Gastroesophageal sphincter (tissue), 4 donors: ENCODE measurements around the gene RAD23B. TPM values are rescaled to one million over a fixed set of nuclear protein-coding genes. Genes with fewer than 3 reads are reported as not detected.

Source experiments
- ATAC-seq: fragments of 150-250 bp; one replicate; pipeline ENCODE4 v1.9.1; 2016; ENCODE audit warnings: mild to moderate bottlenecking, moderate library complexity
- H3K27ac ChIP-seq, 4 donors: fragments of 200-600 bp; sonication (generic) in 3 of 4; 1 replicate in 3 of 4; 2 replicates in 1 of 4; pipeline ENCODE4 v1.5.1; 2016 to 2019
- H3K27me3 ChIP-seq: fragments of 200-600 bp; sonication (generic); one replicate; pipeline ENCODE4 v1.5.1; 2019
- H3K36me3 ChIP-seq, 2 donors: fragments of 200-600 bp; sonication (generic); one replicate each; pipeline ENCODE4 v1.5.1; 2019; ENCODE audit warnings: control low read depth in 1 of 2
- H3K4me1 ChIP-seq, 3 donors: fragments of 200-600 bp; sonication (generic); 1 replicate in 2 of 3; 2 replicates in 1 of 3; pipeline ENCODE4 v1.5.1; 2016 to 2019; ENCODE audit warnings: control low read depth in 2 of 3
- H3K4me3 ChIP-seq, 2 donors: fragments of 200-600 bp; sonication (generic); one replicate each; pipeline ENCODE4 v1.5.1; 2019; ENCODE audit warnings: mild to moderate bottlenecking in 1 of 2, moderate library complexity in 1 of 2
- H3K9me3 ChIP-seq, 3 donors: fragments of 200-600 bp; sonication (generic); one replicate each; pipeline ENCODE4 v1.5.1; 2017 to 2019; ENCODE audit warnings: control low read depth in 2 of 3
- CTCF ChIP-seq, 4 experiments: fragments of 200-600 bp in 2 of 4; fragments of 450-650 bp in 2 of 4; sonication (generic) in 1 of 4; IDR thresholded peaks; one replicate each; pipeline ENCODE4 v1.5.1; 2017 to 2019; ENCODE audit warnings: antibody characterized with exemption in 4 of 4, mild to moderate bottlenecking in 2 of 4, moderate library complexity in 2 of 4
- EP300 ChIP-seq: sonication (generic); formaldehyde crosslinking; IDR thresholded peaks from one replicate; pipeline ENCODE4 v1.6.1; 2017; ENCODE audit warnings: antibody characterized with exemption, mild to moderate bottlenecking
- POLR2A ChIP-seq, 2 donors: fragments of 450-650 bp; IDR thresholded peaks; one replicate each; pipeline ENCODE4 v1.6.1; 2017; ENCODE audit warnings: antibody characterized with exemption in 2 of 2, mild to moderate bottlenecking in 2 of 2, moderate library complexity in 1 of 2
- POLR2AphosphoS5 ChIP-seq: sonication (generic); formaldehyde crosslinking; IDR thresholded peaks from one replicate; pipeline ENCODE4 v1.6.1; 2017; ENCODE audit warnings: antibody characterized with exemption
- WGBS, 2 donors: methylation state at CpG; one replicate each; pipeline ENCODE4 v1.1.5; 2018; ENCODE audit warnings: low coverage in 1 of 2; 5-methylcytosine and 5-hydroxymethylcytosine counted together
- total RNA-seq, 4 donors: library from RNA; depleted of rRNA; stranded (reverse); fragments of >200 nt; gene quantifications; one replicate each; pipeline ENCODE4 v1.1.0, GENCODE V29; 2016

The RAD23B gene
- total RNA-seq, 4 donors from 2014 or later, result 64.3 to 96.5 (median 80.7) TPM

DNA sequence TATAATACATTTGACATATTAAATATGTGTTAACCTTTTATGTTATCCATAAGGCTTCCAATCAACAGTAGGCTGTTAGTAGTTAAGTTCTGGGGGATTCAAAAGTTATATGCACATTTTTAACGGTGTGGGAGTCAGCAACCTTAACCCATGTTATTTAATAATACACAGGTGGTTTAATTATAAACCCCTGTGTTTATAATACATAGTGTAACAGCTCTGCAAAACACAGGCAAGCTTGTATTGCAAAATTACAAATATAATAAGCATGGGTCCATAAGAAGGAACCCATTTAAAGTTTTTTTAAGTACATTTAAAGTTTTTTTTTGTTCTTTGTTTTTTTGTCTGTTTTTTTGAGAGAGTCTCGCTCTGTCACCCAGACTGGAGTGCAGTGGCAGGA is 14.5 kb upstream of the RAD23B start:
- no peak overlapping the region for H3K27ac ChIP-seq
- peaks cover 0 to 7% (median 2%) of the 10 kb centered on the region in 3 donors for H3K9me3 ChIP-seq
- TF ChIP-seq POLR2AphosphoS5 (no peak), EP300 (no peak), CTCF (IDR thresholded peaks at IDR 0.05) (no peak), POLR2A (IDR thresholded peaks at IDR 0.05) (no peak)
- peaks cover 3% of the 10 kb centered on the region for H3K27me3 ChIP-seq
- no peak for ATAC-seq
- no peak overlapping the region for H3K4me3 ChIP-seq
- WGBS, 2 donors, result 72 to 75% methylated on average over 1 to 2 of the region's 2 CpGs
- no peaks in the 10 kb centered on the region for H3K4me1 ChIP-seq
- no peaks in the 10 kb centered on the region for H3K36me3 ChIP-seq

DNA sequence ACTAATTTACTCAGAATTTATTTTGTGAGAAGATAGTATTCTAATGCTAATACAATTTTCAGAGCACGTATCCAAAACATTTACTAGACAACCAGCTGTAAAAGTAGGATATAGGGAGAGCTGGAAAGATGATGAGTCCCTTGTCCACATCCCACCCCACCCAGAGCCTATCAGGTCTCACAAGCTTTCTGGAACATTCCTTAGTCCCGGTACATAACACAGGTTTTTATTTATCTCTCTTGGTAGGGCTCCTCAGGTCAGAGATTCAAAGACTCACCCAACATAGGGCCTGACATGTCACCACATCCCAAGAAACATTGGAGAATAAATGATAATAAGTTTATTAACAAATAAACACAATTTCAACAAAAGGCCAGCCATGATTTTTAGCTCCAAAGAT is 13.8 kb upstream of the RAD23B start:
- Histone ChIP-seq H3K4me1 (no peaks in the 10 kb centered on the region), H3K9me3 (peaks cover 0 to 7% (median 2%) of the 10 kb centered on the region in 3 donors), H3K27me3 (peaks cover 3% of the 10 kb centered on the region), H3K36me3 (no peaks in the 10 kb centered on the region), H3K27ac (no peak overlapping the region), H3K4me3 (no peak overlapping the region)
- no peak for ATAC-seq
- 76 to 91% methylated on average over 2 of the region's 2 CpGs for WGBS, 2 donors
- TF ChIP-seq CTCF (IDR thresholded peaks at IDR 0.05) (no peak), EP300 (no peak), POLR2AphosphoS5 (no peak), POLR2A (IDR thresholded peaks at IDR 0.05) (no peak)

GRCh38 chr9:107269681-107270080 is 13.4 kb upstream of the RAD23B start:
- Histone ChIP-seq H3K27ac (no peak overlapping the region), H3K4me3 (no peak overlapping the region), H3K4me1 (no peaks in the 10 kb centered on the region), H3K27me3 (peaks cover 3% of the 10 kb centered on the region), H3K36me3 (no peaks in the 10 kb centered on the region), H3K9me3 (peaks cover 0 to 7% (median 2%) of the 10 kb centered on the region in 3 donors)
- 91 to 93% methylated on average over 4 of the region's 4 CpGs for WGBS, 2 donors
- no peak for TF ChIP-seq EP300
- no peak for TF ChIP-seq CTCF (IDR thresholded peaks at IDR 0.05)
- no peak for ATAC-seq

GRCh38 chr9:107270082-107270481 is 13.0 kb upstream of the RAD23B start:
- peaks cover 0 to 1% (median 0%) of the 10 kb centered on the region in 3 donors for H3K4me1 ChIP-seq
- no peak for ATAC-seq
- H3K27ac ChIP-seq, result no peak overlapping the region
- WGBS, 2 donors, result 38 to 41% methylated on average over 1 of the region's 1 CpG
- TF ChIP-seq POLR2AphosphoS5 (no peak), POLR2A (IDR thresholded peaks at IDR 0.05) (no peak), EP300 (no peak), CTCF (IDR thresholded peaks at IDR 0.05) (no peak)
- no peaks in the 10 kb centered on the region for H3K36me3 ChIP-seq
- no peak overlapping the region for H3K4me3 ChIP-seq
- H3K9me3 ChIP-seq, result peaks cover 0 to 5% (median 2%) of the 10 kb centered on the region in 3 donors
- peaks cover 3% of the 10 kb centered on the region for H3K27me3 ChIP-seq

DNA sequence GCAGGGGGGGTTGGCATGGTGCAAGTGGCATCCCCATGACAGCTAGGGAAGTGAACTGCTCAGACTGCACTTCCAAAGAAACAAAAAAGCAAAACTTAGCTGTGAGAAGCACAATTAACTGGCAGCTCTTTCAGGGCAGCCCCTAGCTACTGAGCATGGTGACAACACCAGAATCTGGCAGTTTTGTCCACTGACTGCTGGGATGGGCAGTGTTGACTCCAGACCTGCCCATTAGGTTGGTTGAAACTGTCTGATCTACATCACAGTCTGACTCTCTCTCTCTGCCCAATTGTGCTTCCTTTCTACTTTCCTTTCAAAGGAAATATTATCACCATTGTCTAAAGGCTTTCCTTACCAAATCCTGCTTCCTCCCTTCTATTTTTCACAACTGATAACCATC is 12.5 kb upstream of the RAD23B start:
- peaks cover 0 to 6% (median 4%) of the 10 kb centered on the region in 3 donors for H3K4me1 ChIP-seq
- no peak for TF ChIP-seq EP300
- TF ChIP-seq POLR2A (IDR thresholded peaks at IDR 0.05), result no peak
- no peak for TF ChIP-seq POLR2AphosphoS5
- no peak for TF ChIP-seq CTCF (IDR thresholded peaks at IDR 0.05)
- peaks cover 3% of the 10 kb centered on the region for H3K27me3 ChIP-seq
- no peak overlapping the region for H3K27ac ChIP-seq
- ATAC-seq, result no peak
- no peaks in the 10 kb centered on the region for H3K36me3 ChIP-seq
- H3K9me3 ChIP-seq, result peaks cover 0 to under 1% (median 0%) of the 10 kb centered on the region in 3 donors
- H3K4me3 ChIP-seq, result no peak overlapping the region
